Peyer's patch (tissue), 4 donors: Measurements from ENCODE around the gene NWD2.

ENCODE experiments used
- CTCF ChIP-seq, 6 experiments: fragments of 450-650 bp in 4 of 6; fragments of 200-600 bp in 2 of 6; sonication (generic) in 1 of 6; IDR thresholded peaks; one replicate each; pipeline ENCODE4 v1.5.1; 2017 to 2019; ENCODE audit warnings: antibody characterized with exemption in 6 of 6, mild to moderate bottlenecking in 3 of 6, moderate library complexity in 1 of 6
- POLR2A ChIP-seq, 2 donors: fragments of 450-650 bp; IDR thresholded peaks; one replicate each; pipeline ENCODE4 v1.5.1; 2017; ENCODE audit warnings: antibody characterized with exemption in 2 of 2, mild to moderate bottlenecking in 2 of 2, moderate library complexity in 2 of 2

DNA sequence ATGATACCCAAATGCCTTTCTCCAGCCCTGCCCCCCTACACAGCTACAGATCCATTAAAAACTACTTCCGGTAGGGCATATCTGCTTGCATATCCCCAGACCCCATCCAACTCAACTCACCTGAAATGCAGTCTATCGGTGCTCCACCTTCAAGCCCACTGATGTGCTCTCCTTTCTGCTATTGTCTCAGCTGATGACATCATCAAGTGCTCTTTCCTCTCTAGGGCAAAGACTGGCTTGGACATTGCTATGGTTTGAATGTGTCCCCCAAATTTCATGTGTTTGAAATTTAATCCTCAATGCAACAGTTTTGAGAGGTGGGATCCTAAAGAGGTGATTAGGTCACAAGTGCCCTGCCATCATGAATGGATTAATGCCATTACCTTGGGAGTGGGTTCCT is 229.3 kb downstream of the NWD2 start:
- TF ChIP-seq CTCF (IDR thresholded peaks at IDR 0.05), result no peak
- TF ChIP-seq POLR2A (IDR thresholded peaks at IDR 0.05), result no peak
